Kidney (tissue), 14 donors: ENCODE results near the gene NUP188. TPM values are rescaled to one million over a fixed set of nuclear protein-coding genes. Genes with fewer than 3 reads are reported as not detected.

Experiments used
- DNase-seq, 5 donors: peaks; one replicate each; pipeline ENCODE4 v3.0.0-alpha.2; 2013 to 2020
- FAIRE-seq: peaks from 2 replicates; lab custom pipeline; 2012; peaks lifted over from hg19 to GRCh38; lab: Jason Lieb, UNC
- H3K27ac ChIP-seq, 2 donors: one replicate each; pipeline ENCODE4 v1.7.0; 2013; ENCODE audit warnings: low read depth in 2 of 2, low read length in 2 of 2, inconsistent platforms in 1 of 2
- H3K27me3 ChIP-seq: one replicate; pipeline ENCODE4 v1.7.1; 2013; ENCODE audit warnings: low read length, inconsistent platforms; ENCODE audit not compliant: control insufficient read depth, insufficient read depth
- H3K36me3 ChIP-seq, 3 donors: one replicate each; pipeline versions ENCODE4 v1.7.0 to v1.7.1; 2013; ENCODE audit warnings: low read length in 3 of 3, control low read depth in 1 of 3, inconsistent platforms in 1 of 3; ENCODE audit not compliant: insufficient read depth in 3 of 3, control insufficient read depth in 2 of 3
- H3K4me1 ChIP-seq, 3 donors: one replicate each; pipeline versions ENCODE4 v1.7.0 to v1.7.1; 2013; ENCODE audit warnings: low read length in 3 of 3, inconsistent platforms in 1 of 3, low read depth in 1 of 3; ENCODE audit not compliant: control insufficient read depth in 2 of 3, insufficient read depth in 2 of 3
- H3K4me3 ChIP-seq, 3 donors: one replicate each; pipeline versions ENCODE4 v1.7.0 to v1.8.1; 2013; ENCODE audit warnings: low read length in 3 of 3, control low read depth in 1 of 3, inconsistent platforms in 1 of 3
- H3K9ac ChIP-seq, 3 donors: one replicate each; pipeline versions ENCODE4 v1.7.0 to v1.7.1; 2013; ENCODE audit warnings: low read length in 3 of 3, control low read depth in 1 of 3, inconsistent platforms in 1 of 3
- H3K9me3 ChIP-seq, 3 donors: one replicate each; pipeline versions ENCODE4 v1.7.0 to v1.7.1; 2013; ENCODE audit warnings: low read length in 3 of 3, control low read depth in 1 of 3, inconsistent platforms in 1 of 3; ENCODE audit not compliant: control insufficient read depth in 2 of 3, insufficient read depth in 1 of 3
- CTCF ChIP-seq: IDR thresholded peaks from 3 replicates; pipeline ENCODE4 v1.5.1; 2012; ENCODE audit warnings: mild to moderate bottlenecking, moderate library complexity, borderline replicate concordance; ENCODE audit not compliant: insufficient read depth; ENCODE audit errors: extremely low read depth
- intact Hi-C: fragments of 100-400 bp; cut with DNase I; formaldehyde crosslinking; loops from one replicate; pipeline ENCODE4 v1.11.1; 2022
- polyA plus RNA-seq: library from polyadenylated mRNA; stranded (reverse); fragments of 350-450 nt; fragmentation: Illumina TruSeq; extraction: RNeasy Lipid Tissue Mini Kit (QIAGEN cat#74804); gene quantifications from one replicate; pipeline ENCODE4 v1.2.3, GENCODE V29; 2014; ENCODE audit warnings: low read depth, low replicate concordance; ENCODE audit not compliant: insufficient read depth
- total RNA-seq: library from RNA; stranded (reverse); fragmentation: NEBNext Ultra II Directional; extraction: Animal tissue kit (Norgen Biotek cat#: 25700); gene quantifications from one replicate; pipeline ENCODE4 v1.2.1, GENCODE V29; 2021
- donor health status: control.
- donor health status: control.
- donor health status: control.
- donor health status: control.
- donor health status: control.
- donor health status: DM: yes; HTN: yes; CAD: no.
- donor health status: Normal renal cell carcinoma (clear cell type).

The NUP188 gene
- total and polyA plus RNA-seq, 2 donors from 2014 or later: 6.4 to 27.9 TPM

GRCh38 chr9:129014124-129014523 lies 66.6 kb downstream of the NUP188 start:
- Histone ChIP-seq H3K9ac (no peak overlapping the region), H3K27me3 (no peaks in the 10 kb centered on the region), H3K4me1 (no peaks in the 10 kb centered on the region), H3K36me3 (peaks cover 0 to 23% (median 2%) of the 10 kb centered on the region in 3 donors), H3K27ac (no peak overlapping the region), H3K9me3 (no peaks in the 10 kb centered on the region), H3K4me3 (no peak overlapping the region)
- DNase-seq: no peak
- no peak for TF ChIP-seq CTCF
- intact Hi-C loops: no loop called here
- FAIRE-seq: no peak

DNA sequence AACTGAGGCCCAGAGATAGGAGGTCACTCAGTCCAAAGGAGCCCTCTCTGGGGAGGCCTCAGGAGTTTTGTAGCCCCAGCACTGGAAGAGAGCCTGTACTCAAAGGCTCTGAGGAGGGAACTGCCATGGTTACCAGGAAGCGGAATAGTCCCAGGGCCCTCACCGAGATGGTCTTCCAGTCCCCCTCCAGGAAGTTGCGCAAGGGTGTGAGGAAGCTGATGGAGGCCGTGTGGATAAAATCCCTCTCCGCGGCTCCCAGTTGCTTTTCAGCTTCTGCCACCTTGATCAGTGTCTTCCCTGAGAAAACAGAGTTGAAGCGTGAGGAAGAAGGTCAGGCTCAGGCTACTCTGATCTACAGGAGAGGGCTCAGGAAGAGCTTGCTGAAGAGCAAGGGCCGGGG lies 67.1 kb downstream of the NUP188 start:
- DNase-seq: no peak
- no peak for FAIRE-seq
- Histone ChIP-seq H3K9me3 (no peaks in the 10 kb centered on the region), H3K9ac (no peak overlapping the region), H3K27me3 (no peaks in the 10 kb centered on the region), H3K36me3 (peaks cover 0 to 23% (median under 1%) of the 10 kb centered on the region in 3 donors), H3K4me3 (no peak overlapping the region), H3K4me1 (no peaks in the 10 kb centered on the region), H3K27ac (no peak overlapping the region)
- intact Hi-C loops: no loop called here
- TF ChIP-seq CTCF: no peak

GRCh38 chr9:129021091-129021490 lies 73.6 kb downstream of the NUP188 start:
- intact Hi-C loops: no loop called here
- TF ChIP-seq CTCF: no peak
- H3K27me3 ChIP-seq: no peaks in the 10 kb centered on the region
- no peak overlapping the region for H3K9ac ChIP-seq
- no peaks in the 10 kb centered on the region for H3K9me3 ChIP-seq
- no peaks in the 10 kb centered on the region for H3K4me1 ChIP-seq
- no peak overlapping the region for H3K4me3 ChIP-seq
- DNase-seq: peak in 1 of 5 donors; percentile 70
- H3K36me3 ChIP-seq: no peaks in the 10 kb centered on the region
- FAIRE-seq: no peak
- H3K27ac ChIP-seq: peak overlapping the region in 1 of 2 donors; percentile 41

DNA sequence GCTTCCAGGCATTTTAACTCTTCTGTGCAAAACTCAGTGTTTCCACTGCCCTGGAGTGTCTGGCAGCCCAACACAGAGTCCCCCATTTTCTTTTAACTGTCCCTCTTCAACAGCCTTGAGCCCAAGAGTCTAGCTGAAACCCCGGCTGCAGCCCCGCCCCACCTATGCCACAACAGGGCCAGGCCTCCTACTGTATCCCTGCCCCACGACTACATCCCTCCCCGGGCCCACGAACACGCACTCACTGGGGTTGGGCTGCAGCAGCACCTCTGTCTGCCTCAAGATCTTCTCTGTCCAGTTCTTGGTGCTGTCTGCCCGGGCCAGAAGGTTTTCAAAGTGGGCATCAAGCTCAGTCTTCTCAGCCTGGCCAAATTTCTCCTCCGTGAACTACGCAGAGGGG lies 74.5 kb downstream of the NUP188 start:
- H3K4me3 ChIP-seq: no peak overlapping the region
- TF ChIP-seq CTCF: no peak
- intact Hi-C loops: no loop called here
- H3K27me3 ChIP-seq: no peaks in the 10 kb centered on the region
- no peaks in the 10 kb centered on the region for H3K36me3 ChIP-seq
- H3K9ac ChIP-seq: no peak overlapping the region
- FAIRE-seq (no peak), DNase-seq (peak in 1 of 5 donors; percentile 65)
- no peak overlapping the region for H3K27ac ChIP-seq
- no peaks in the 10 kb centered on the region for H3K9me3 ChIP-seq
- H3K4me1 ChIP-seq: peaks cover 0 to 6% (median 0%) of the 10 kb centered on the region in 3 donors
